ENCODE data around the gene LIMK2. TPM values are rescaled to one million over a fixed set of nuclear protein-coding genes. Genes with fewer than 3 reads are reported as not detected.
"Not testable (repeated sequence)": the region's sequence is repeated elsewhere in the genome, so short reads cannot be mapped to it uniquely, and the experiment has no call there.

LIMK2 gene
- total RNA-seq, 1 experiment from 2014 or later, result 20.7 TPM

GRCh38 chr22:31211482-31211861 lies 626 bp upstream of the LIMK2 start:
- DNase-seq (ENCODE audit: low read depth), result no peak

DNA sequence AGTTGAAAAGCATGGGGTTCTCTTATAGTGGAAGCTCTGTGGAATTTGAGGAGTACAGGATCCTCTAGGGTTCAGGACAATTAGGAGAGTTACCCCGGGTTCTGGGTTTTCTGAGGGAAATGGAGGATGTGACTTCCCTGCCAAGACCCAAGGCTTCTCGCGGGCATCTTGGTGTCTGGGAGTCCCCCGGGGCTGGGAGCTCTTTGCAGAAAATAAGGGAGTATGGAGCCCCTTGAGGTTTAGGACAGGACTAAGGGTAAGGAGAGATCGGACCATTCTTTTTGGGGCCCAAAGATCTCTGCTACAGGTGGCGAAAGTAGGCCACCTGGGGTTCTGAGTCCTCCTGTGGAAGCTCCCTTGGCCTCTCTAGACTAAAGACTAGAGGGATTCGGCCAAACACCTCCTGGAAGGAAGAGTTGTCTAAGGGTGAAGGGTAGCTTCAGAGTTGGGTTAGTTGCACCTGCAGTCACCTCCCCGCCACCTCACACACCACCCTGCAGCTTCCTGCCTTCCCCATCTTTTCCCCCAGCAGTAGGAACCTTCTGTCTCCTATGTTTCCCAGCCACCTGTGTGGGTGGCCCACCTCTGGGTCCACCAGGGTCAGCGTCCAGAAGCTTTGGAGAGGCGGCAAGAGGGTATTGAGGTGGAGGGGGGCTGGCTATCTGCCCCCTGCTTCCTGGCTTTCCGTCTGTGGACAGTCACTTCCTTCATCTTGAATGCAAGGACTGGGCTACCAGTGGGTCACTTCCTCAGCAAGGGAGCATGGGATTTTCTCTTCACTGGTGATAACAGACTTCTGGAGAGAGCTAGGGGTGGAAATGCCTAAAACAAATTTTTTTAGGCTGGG lies 908 bp downstream of the LIMK2 start:
- no peak for DNase-seq (ENCODE audit: low read depth)

GRCh38 chr22:31215018-31215535 lies 3.0 kb downstream of the LIMK2 start:
- no peak for DNase-seq (ENCODE audit: low read depth)

- DNase-seq (ENCODE audit: low read depth), result no peak
These were observed 6.6 kb downstream of the LIMK2 start for GRCh38 chr22:31218565-31219262.

- DNase-seq (ENCODE audit: low read depth), result no peak
These were observed 9.0 kb downstream of the LIMK2 start for GRCh38 chr22:31221084-31221483.

- DNase-seq (ENCODE audit: low read depth), result no peak
These were observed 10.6 kb downstream of the LIMK2 start for GRCh38 chr22:31222736-31223135.

GRCh38 chr22:31223786-31224191 lies 11.7 kb downstream of the LIMK2 start:
- no peak for DNase-seq (ENCODE audit: low read depth)

GRCh38 chr22:31224691-31225090 lies 12.6 kb downstream of the LIMK2 start:
- not testable (repeated sequence) for DNase-seq (ENCODE audit: low read depth)

DNA sequence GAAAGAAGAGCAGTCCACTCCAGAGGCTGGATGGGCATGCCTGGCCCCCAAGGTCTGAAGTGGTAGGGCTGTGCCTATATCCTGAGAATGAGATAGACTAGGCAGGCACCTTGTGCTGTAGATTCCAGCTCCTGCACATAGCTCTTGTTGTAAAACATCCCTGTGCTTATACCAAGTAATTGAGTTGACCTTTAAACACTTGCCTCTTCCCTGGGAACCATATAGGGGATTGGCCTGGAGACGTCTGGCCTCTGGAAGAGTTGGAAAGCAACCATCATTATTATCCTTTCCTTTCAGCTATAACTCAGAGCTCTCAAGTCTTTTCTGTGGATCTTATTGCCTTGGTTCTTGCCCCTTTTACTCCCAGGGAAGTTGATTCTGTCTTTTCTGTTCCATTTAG lies 15.1 kb downstream of the LIMK2 start:
- no peak for DNase-seq (ENCODE audit: low read depth)

GRCh38 chr22:31229402-31230079 lies 17.4 kb downstream of the LIMK2 start:
- peak; percentile 81 for DNase-seq (ENCODE audit: low read depth)

DNA sequence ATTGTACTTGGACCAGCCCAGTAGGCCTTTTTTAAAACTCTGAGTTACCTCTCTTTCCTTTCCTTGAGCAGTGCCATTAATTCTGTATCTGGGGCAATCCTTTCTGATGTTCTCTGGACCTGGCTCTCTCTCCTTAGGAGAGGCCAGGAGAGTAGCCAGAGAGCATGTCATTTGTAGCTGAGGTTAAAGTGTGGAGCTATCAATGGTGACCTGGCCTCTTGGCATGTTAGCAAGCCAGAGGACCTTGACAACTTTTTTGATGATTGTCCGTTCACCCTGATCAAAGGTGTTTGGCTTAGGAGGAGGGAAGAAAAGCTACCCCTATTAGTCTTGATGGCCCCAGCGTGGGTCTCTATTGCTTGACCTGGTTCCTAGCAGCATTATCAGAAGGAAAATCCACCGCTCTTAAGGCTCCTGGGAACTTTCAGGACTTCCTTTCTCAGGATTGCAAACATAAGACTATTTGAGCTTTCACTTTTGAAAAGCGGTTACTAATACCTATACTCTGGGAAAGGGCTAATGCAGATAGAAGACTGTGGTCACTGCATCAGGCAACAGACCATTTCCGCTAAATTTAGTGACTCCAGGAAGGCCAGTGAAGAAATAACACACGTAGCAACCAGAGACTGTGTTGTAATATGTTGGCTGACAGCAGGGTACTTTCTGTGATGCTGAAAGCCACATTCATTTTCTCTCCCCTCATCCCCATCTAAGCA lies 18.2 kb downstream of the LIMK2 start:
- DNase-seq (ENCODE audit: low read depth), result peak; percentile 13

- peak; percentile 30 for DNase-seq (ENCODE audit: low read depth)
These were observed 18.9 kb downstream of the LIMK2 start for GRCh38 chr22:31230871-31231621.

- DNase-seq (ENCODE audit: low read depth), result peak; percentile 41
These were observed 20.9 kb downstream of the LIMK2 start for GRCh38 chr22:31233001-31233400.

DNA sequence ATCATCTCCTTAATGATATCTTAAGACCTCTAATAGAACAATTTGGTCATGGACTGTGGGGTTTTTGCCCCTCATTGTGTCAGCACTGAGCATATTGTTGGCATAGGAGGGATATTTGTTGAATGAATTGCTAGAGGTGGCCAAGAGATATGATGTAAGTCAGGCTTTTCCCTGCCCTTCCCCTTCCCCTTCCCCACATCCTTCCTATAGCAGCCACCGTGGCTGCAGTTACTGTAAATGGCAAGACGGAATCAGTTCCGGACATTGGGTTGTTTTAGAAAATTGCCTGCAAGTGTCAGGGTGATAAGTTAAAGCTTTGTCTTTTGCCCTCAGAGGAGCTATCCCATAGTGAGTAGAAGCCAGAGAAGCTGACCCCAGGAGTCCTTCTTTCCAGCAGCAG lies 23.0 kb downstream of the LIMK2 start:
- peak; percentile 32 for DNase-seq (ENCODE audit: low read depth)

GRCh38 chr22:31236044-31236443 lies 23.9 kb downstream of the LIMK2 start:
- not testable (repeated sequence) for DNase-seq (ENCODE audit: low read depth)

DNA sequence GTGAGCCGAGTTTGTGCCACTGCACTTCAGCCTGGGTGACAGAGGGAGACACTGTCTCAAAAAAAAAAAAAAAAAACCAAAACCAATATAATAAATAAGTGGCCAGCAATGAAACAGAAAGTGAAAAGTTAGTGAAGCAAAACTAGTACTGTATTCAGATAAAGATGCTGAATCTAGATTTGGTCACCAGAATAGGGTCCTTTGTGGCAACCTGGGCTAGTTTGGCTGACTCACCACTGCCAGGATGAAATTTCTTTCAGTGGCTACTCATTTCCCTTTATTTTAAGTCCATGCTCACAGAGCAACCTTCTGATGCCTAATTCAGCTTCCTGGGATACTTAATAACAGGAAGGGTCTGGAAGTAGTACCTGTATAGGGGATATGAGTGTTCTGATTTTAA lies 26.0 kb downstream of the LIMK2 start:
- no peak for DNase-seq (ENCODE audit: low read depth)

GRCh38 chr22:31239771-31240370 lies 27.8 kb downstream of the LIMK2 start:
- DNase-seq (ENCODE audit: low read depth), result no peak

DNA sequence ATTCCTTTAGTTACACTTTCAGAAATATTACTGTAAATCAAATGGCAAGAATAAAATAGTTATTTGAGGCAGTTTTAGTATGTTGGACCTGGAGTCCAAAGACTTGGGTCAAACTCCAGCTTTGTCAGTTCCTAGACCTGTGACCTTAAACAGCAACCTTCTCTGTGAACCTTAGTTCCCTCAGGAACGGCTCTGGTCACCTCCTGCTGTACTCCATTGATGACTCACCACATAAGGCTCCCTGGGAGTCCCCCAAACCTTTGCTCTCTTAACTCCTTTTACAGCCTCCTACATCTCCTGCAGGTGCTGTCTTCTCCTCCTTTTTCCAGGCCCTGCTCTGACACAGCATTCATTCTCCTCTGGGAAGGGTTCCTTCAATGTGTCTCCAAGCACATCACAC lies 29.1 kb downstream of the LIMK2 start:
- DNase-seq (ENCODE audit: low read depth), result peak; percentile 61

DNA sequence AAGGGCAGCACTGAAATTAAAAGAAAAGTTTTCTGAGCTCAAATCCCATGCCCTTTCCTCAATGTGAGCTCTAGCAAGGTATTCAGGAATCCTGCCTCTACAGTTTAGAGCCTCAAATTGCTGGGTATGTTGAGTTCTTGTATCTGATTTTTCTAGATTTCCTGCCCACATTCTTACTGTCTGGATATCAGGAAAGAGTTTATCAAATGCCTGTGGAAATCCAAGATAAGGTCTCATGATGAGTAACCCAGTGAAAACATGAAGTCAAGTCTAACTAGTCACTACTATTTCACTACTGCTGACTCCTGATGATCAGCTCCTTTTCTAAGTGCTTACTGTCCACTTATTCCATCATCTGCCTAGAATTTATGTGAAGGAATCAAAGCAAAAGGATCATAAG lies 29.8 kb downstream of the LIMK2 start:
- peak; percentile 66 for DNase-seq (ENCODE audit: low read depth)

GRCh38 chr22:31243339-31244045 lies 31.4 kb downstream of the LIMK2 start:
- DNase-seq (ENCODE audit: low read depth), result peak; percentile 37

Measured in Daoy (cell line).